DND-41 (cell line): ENCODE data around the gene NOC2L.

Experiments used
- ATAC-seq: fragments of 200-7000 bp; cut with Tn5 transposase; 3 replicates; pipeline ENCODE4 v1.9.1; 2021; ENCODE audit warnings: low read depth; ENCODE audit not compliant: insufficient read depth
- DNase-seq: peaks from one replicate; pipeline ENCODE4 v3.0.0-alpha.2; 2020
- H2AFZ ChIP-seq: 2 replicates; pipeline ENCODE4 v1.6.0; 2012; ENCODE audit warnings: low read depth, low read length
- H3K27ac ChIP-seq: 2 replicates; pipeline ENCODE4 v1.5.1; 2012; ENCODE audit warnings: low read length, inconsistent platforms
- H3K27me3 ChIP-seq: fragments of 200-600 bp; sonication (generic); 2 replicates; pipeline ENCODE4 v1.6.0; 2012; ENCODE audit warnings: low read length, mild to moderate bottlenecking, inconsistent platforms; ENCODE audit not compliant: insufficient read depth, poor library complexity
- H3K36me3 ChIP-seq: 2 replicates; pipeline ENCODE4 v1.5.1; 2012; ENCODE audit warnings: low read length, inconsistent platforms; ENCODE audit not compliant: insufficient read depth
- H3K4me1 ChIP-seq: 2 replicates; pipeline ENCODE4 v1.5.1; 2012; ENCODE audit warnings: mild to moderate bottlenecking, low read length; ENCODE audit not compliant: insufficient read depth
- H3K4me2 ChIP-seq: 2 replicates; pipeline ENCODE4 v1.6.0; 2012; ENCODE audit warnings: mild to moderate bottlenecking, moderate library complexity, low read length, inconsistent platforms; ENCODE audit not compliant: insufficient read depth
- H3K4me3 ChIP-seq, 2 experiments: fragments of 200-600 bp in 1 of 2; shearing (Covaris generic) in 1 of 2; 2 replicates each; pipeline ENCODE4 v1.5.1; 2012 to 2016; ENCODE audit warnings: inconsistent platforms in 2 of 2, low read length in 2 of 2, mild to moderate bottlenecking in 2 of 2, low read depth in 1 of 2, moderate library complexity in 1 of 2
- H3K79me2 ChIP-seq: 2 replicates; pipeline ENCODE4 v1.6.0; 2012; ENCODE audit warnings: low read length, inconsistent platforms; ENCODE audit not compliant: insufficient read depth
- H3K9ac ChIP-seq: 2 replicates; pipeline ENCODE4 v1.6.0; 2012; ENCODE audit warnings: low read depth, mild to moderate bottlenecking, inconsistent platforms, low read length, moderate library complexity
- H3K9me3 ChIP-seq: 2 replicates; pipeline ENCODE4 v1.5.1; 2012; ENCODE audit warnings: low read length, moderate library complexity, mild to moderate bottlenecking, inconsistent platforms; ENCODE audit not compliant: insufficient read depth, severe bottlenecking
- H4K20me1 ChIP-seq: 2 replicates; pipeline ENCODE4 v1.6.0; 2012; ENCODE audit warnings: low read length; ENCODE audit not compliant: insufficient read depth
- EZH2 ChIP-seq: IDR thresholded peaks from 3 replicates; pipeline ENCODE4 v1.6.1; 2012; ENCODE audit warnings: borderline replicate concordance, low read depth, mild to moderate bottlenecking, moderate library complexity, low read length, inconsistent platforms; ENCODE audit not compliant: severe bottlenecking
- TF ChIP-seq, protein P1 (sequence below): IDR thresholded peaks from 2 replicates; pipeline ENCODE4 v1.5.1; 2012; ENCODE audit warnings: borderline replicate concordance, low read length, moderate library complexity, mild to moderate bottlenecking; ENCODE audit not compliant: poor library complexity, severe bottlenecking; ENCODE audit errors: extremely low read depth

Gene NOC2L

DNA sequence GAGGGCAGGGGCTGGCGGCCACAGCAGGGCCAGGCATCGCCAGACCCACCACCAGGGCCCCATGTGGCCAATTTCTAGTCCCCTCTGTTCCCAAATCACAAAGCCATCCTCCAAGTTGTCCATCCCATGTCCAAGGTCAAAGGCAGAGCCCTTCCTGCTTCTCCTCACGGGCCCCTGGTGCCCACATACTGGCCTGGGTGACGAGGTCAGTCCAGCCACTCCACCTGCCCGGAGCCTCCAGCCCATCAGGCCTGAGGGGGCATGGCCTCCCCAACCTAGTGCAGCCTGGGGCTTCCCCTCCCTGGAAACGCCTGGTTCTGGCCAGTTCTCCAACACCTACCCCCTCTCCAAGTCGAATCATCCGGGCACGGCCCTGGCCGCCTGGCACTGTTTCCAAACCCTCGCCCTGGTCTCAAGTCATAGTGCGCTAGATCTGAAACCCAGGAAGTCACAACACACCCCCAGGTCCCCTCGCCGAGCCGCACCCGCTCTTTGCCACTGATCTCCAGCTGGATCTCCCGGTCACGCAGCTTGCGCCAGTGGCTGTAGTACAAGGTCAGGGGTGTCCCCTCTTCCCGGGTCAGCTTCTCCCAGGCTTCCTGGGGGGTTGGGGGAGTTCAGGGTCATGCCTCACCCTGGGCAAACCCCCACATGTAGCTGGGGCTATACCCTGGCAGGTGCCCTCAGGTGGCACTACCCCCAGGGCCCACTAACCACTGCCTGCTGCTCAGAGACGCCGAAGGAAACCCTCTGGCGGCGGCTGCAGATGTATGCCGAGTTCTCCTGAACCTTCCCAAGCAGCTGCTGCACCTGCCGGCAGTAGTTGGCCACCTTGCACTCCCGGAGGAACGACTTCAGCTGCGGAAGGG is 13.1 kb downstream of the NOC2L start:
- Histone ChIP-seq H3K4me2 (no peak overlapping the region), H3K27me3 (peaks cover 14% of the 10 kb centered on the region), H3K27ac (no peak overlapping the region), H4K20me1 (peaks cover 66% of the 10 kb centered on the region), H3K4me3 (no peak overlapping the region), H3K9ac (no peak overlapping the region), H3K4me1 (peaks cover 3% of the 10 kb centered on the region; the same call in 1 of the 2 replicates), H3K79me2 (no peaks in the 10 kb centered on the region), H2AFZ (no peak overlapping the region), H3K36me3 (peaks cover 63% of the 10 kb centered on the region), H3K9me3 (no peaks in the 10 kb centered on the region)
- TF ChIP-seq, protein P1, sequence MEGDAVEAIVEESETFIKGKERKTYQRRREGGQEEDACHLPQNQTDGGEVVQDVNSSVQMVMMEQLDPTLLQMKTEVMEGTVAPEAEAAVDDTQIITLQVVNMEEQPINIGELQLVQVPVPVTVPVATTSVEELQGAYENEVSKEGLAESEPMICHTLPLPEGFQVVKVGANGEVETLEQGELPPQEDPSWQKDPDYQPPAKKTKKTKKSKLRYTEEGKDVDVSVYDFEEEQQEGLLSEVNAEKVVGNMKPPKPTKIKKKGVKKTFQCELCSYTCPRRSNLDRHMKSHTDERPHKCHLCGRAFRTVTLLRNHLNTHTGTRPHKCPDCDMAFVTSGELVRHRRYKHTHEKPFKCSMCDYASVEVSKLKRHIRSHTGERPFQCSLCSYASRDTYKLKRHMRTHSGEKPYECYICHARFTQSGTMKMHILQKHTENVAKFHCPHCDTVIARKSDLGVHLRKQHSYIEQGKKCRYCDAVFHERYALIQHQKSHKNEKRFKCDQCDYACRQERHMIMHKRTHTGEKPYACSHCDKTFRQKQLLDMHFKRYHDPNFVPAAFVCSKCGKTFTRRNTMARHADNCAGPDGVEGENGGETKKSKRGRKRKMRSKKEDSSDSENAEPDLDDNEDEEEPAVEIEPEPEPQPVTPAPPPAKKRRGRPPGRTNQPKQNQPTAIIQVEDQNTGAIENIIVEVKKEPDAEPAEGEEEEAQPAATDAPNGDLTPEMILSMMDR, result no peak
- no peak for TF ChIP-seq EZH2
- ATAC-seq, result no peak
- DNase-seq, result no peak

DNA sequence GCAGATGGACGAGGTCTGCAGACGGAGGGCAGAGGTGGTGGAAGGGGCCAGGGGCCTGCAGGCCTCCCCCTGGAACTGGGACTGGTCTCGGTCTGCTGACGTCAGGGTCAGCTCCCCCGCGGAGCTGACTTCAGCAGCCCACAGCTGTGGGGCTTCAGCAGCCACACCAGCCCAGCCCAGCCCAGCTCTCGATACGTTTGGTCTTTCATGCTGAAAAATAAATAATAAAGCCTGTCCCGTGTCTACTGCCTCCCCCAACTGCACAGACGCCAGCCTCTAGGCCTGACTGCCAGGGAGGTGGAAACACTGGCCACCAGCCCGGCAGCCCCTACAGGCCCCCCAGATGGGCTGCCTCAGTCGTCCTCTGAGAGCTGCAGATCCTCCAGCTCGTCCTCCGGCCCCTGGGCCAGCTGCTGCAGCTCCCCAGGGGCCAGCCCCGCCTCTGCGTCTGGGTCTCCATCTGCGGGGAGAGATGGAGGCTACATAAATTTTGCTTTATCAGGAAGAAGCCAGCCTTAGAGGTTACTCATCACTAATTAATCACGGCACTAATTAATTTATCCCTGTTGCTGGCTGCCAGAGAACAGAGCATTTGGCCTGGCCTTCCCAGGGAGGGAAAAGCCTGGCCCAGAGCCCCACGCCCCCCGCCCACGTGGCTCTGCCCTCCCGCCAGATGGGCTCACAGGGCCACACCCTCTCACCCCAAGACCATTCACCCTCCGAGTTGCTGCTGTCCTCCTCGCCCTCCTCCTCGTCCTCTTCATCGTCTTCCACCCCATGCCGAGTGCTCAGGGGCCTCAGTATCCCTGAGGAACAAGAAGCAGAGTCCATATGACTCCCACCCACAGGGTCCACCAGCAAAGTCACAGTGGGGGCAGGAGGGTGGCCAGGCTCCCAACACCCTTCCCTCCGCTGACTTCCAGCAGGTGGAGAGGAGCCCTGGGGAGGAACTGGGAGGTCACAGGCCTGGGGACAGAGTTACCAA is 14.4 kb downstream of the NOC2L start:
- peaks cover 16% of the 10 kb centered on the region for H3K4me1 ChIP-seq

DNA sequence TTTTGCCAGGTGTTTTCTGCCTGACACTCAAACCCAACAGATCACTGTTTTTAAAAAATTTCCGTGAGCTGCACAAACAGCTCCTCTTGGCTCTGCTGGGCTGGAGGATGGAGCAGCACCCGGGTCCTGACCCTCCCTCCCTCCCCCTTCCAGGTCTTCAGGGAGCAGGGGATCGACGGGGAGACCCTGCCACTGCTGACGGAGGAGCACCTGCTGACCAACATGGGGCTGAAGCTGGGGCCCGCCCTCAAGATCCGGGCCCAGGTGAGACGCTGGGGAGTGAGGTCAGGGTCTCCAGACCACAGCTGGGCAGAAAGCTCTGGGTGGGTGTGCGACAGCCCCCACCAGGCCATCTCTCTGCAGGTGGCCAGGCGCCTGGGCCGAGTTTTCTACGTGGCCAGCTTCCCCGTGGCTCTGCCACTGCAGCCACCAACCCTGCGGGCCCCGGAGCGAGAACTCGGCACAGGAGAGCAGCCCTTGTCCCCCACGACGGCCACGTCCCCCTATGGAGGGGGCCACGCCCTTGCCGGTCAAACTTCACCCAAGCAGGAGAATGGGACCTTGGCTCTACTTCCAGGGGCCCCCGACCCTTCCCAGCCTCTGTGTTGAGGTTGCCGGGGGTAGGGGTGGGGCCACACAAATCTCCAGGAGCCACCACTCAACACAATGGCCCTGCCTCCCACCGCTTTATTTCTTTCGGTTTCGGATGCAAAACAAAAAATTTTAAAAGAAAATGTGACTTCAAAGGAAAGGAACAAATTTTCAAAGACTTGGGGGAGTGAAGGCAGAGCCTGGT is 15.3 kb downstream of the NOC2L start:
- no peak overlapping the region for H3K4me2 ChIP-seq
- H3K36me3 ChIP-seq, result peaks cover 41% of the 10 kb centered on the region
- peaks cover 17% of the 10 kb centered on the region for H3K4me1 ChIP-seq
- H3K9me3 ChIP-seq, result peaks cover 1% of the 10 kb centered on the region
- H4K20me1 ChIP-seq, result peaks cover 63% of the 10 kb centered on the region
- no peaks in the 10 kb centered on the region for H3K79me2 ChIP-seq
- no peak for TF ChIP-seq EZH2
- TF ChIP-seq, protein P1, result no peak
- ATAC-seq (no peak), DNase-seq (no peak)
- H3K27ac ChIP-seq, result no peak overlapping the region
- no peak overlapping the region for H3K9ac ChIP-seq
- no peak overlapping the region for H2AFZ ChIP-seq
- no peak overlapping the region for H3K4me3 ChIP-seq
- H3K27me3 ChIP-seq, result peaks cover 36% of the 10 kb centered on the region

More for the DNA sequence above, 14.4 kb downstream of the NOC2L start:
- H3K9ac ChIP-seq, result no peak overlapping the region
- no peak overlapping the region for H2AFZ ChIP-seq
- DNase-seq (no peak), ATAC-seq (no peak)
- no peaks in the 10 kb centered on the region for H3K79me2 ChIP-seq
- peaks cover 1% of the 10 kb centered on the region for H3K9me3 ChIP-seq
- peaks cover 50% of the 10 kb centered on the region for H3K36me3 ChIP-seq
- H3K4me3 ChIP-seq, result no peak overlapping the region
- no peak overlapping the region for H3K4me2 ChIP-seq
- H3K27ac ChIP-seq, result no peak overlapping the region
- H3K27me3 ChIP-seq, result peaks cover 27% of the 10 kb centered on the region
- TF ChIP-seq, protein P1, result no peak
- no peak for TF ChIP-seq EZH2
- peaks cover 66% of the 10 kb centered on the region for H4K20me1 ChIP-seq
